ENCODE data around the gene RPS6KA2. TPM values are rescaled to one million over a fixed set of nuclear protein-coding genes. Genes with fewer than 3 reads are reported as not detected.

RPS6KA2 gene
- total RNA-seq, 1 experiment from 2014 or later = 4.1 TPM

- Histone ChIP-seq H3K27me3 (ENCODE audit: control insufficient read depth, insufficient read depth, low read length) (no peaks in the 10 kb centered on the region), H3K4me1 (ENCODE audit: control insufficient read depth, insufficient read depth, low read length) (no peaks in the 10 kb centered on the region), H3K9me3 (ENCODE audit: control insufficient read depth, insufficient read depth, low read depth, low read length) (no peaks in the 10 kb centered on the region), H3K36me3 (ENCODE audit: control insufficient read depth, insufficient read depth, low read length) (no peaks in the 10 kb centered on the region), H3K4me3 (ENCODE audit: low read depth in 2 of 2, low read length in 2 of 2) (no peak overlapping the region), H3K27ac (ENCODE audit: low read length) (no peak overlapping the region)
- DNase-seq (ENCODE audit: low read depth, low spot score) (no peak), ATAC-seq (no peak)
- ChIA-PET CTCF (no interaction called here), POLR2A (no interaction called here)
- in situ Hi-C loops (cut with HindIII; ENCODE audit: low pct_unique_long_range_greater_than_20kb, low sequenced_read_pairs) = no loop called here
- BruUV-seq (replicated peaks) = no TSS peak
- TF ChIP-seq CTCF (IDR thresholded peaks at IDR 0.05) (no peak), POLR2AphosphoS5 (IDR thresholded peaks at IDR 0.05; ENCODE audit: low read depth, low read length) (no peak), TCF7L2 (IDR thresholded peaks at IDR 0.05; ENCODE audit: low read depth, low read length) (no peak), SIN3A (IDR thresholded peaks at IDR 0.05; ENCODE audit: borderline replicate concordance, insufficient read depth, low read depth, low read length) (no peak), REST (IDR thresholded peaks at IDR 0.05; ENCODE audit: insufficient read depth in 1 of 2, low read depth in 2 of 2, low read length in 1 of 2) (no peak)
- intact Hi-C loops (cut with micrococcal nuclease; ENCODE audit: unreplicated experiment) = no loop called here
Measured at GRCh38 chr6:166484863-166485262, 142.2 kb downstream of the RPS6KA2 start.

- BruUV-seq (replicated peaks) = no TSS peak
- in situ Hi-C loops (cut with HindIII; ENCODE audit: low pct_unique_long_range_greater_than_20kb, low sequenced_read_pairs) = no loop called here
- ATAC-seq = no peak
- H3K4me1 ChIP-seq (ENCODE audit: control insufficient read depth, insufficient read depth, low read length) = no peaks in the 10 kb centered on the region
- no peak for TF ChIP-seq TCF7L2 (IDR thresholded peaks at IDR 0.05; ENCODE audit: low read depth, low read length)
- TF ChIP-seq CTCF (IDR thresholded peaks at IDR 0.05) = no peak
- no peak for TF ChIP-seq SIN3A (IDR thresholded peaks at IDR 0.05; ENCODE audit: borderline replicate concordance, insufficient read depth, low read depth, low read length)
- no peak for TF ChIP-seq POLR2AphosphoS5 (IDR thresholded peaks at IDR 0.05; ENCODE audit: low read depth, low read length)
- no peak for TF ChIP-seq REST (IDR thresholded peaks at IDR 0.05; ENCODE audit: insufficient read depth in 1 of 2, low read depth in 2 of 2, low read length in 1 of 2)
- intact Hi-C loops (cut with micrococcal nuclease; ENCODE audit: unreplicated experiment) = no loop called here
- H3K9me3 ChIP-seq (ENCODE audit: control insufficient read depth, insufficient read depth, low read depth, low read length) = no peaks in the 10 kb centered on the region
- ChIA-PET CTCF (no interaction called here), POLR2A (no interaction called here)
- DNase-seq (ENCODE audit: low read depth, low spot score) = no peak
- no peak overlapping the region for H3K27ac ChIP-seq (ENCODE audit: low read length)
- H3K4me3 ChIP-seq (ENCODE audit: low read depth in 2 of 2, low read length in 2 of 2) = no peak overlapping the region
- H3K36me3 ChIP-seq (ENCODE audit: control insufficient read depth, insufficient read depth, low read length) = no peaks in the 10 kb centered on the region
- H3K27me3 ChIP-seq (ENCODE audit: control insufficient read depth, insufficient read depth, low read length) = no peaks in the 10 kb centered on the region
Measured at GRCh38 chr6:166483573-166484250, 143.3 kb downstream of the RPS6KA2 start.

Data from Panc1 (cell line).